Hepatocyte (in vitro differentiated cells): ENCODE measurements around the gene ZFP92.

Source experiments
- EZH2 ChIP-seq: fragments of 200-600 bp; sonication (generic); IDR thresholded peaks from 2 replicates; pipeline ENCODE4 v1.6.1; 2016; ENCODE audit warnings: antibody characterized with exemption, mild to moderate bottlenecking, borderline replicate concordance
- TF ChIP-seq, protein P1 (sequence below): fragments of 200-600 bp; sonication (generic); IDR thresholded peaks from 2 replicates; pipeline ENCODE4 v1.5.1; 2016; ENCODE audit warnings: antibody characterized with exemption, mild to moderate bottlenecking; ENCODE audit not compliant: poor library complexity

GRCh38 chrX:153445856-153446635 is 34.8 kb downstream of the ZFP92 start, which contains the start of gene TREX2:
- TF ChIP-seq, protein P1, sequence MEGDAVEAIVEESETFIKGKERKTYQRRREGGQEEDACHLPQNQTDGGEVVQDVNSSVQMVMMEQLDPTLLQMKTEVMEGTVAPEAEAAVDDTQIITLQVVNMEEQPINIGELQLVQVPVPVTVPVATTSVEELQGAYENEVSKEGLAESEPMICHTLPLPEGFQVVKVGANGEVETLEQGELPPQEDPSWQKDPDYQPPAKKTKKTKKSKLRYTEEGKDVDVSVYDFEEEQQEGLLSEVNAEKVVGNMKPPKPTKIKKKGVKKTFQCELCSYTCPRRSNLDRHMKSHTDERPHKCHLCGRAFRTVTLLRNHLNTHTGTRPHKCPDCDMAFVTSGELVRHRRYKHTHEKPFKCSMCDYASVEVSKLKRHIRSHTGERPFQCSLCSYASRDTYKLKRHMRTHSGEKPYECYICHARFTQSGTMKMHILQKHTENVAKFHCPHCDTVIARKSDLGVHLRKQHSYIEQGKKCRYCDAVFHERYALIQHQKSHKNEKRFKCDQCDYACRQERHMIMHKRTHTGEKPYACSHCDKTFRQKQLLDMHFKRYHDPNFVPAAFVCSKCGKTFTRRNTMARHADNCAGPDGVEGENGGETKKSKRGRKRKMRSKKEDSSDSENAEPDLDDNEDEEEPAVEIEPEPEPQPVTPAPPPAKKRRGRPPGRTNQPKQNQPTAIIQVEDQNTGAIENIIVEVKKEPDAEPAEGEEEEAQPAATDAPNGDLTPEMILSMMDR, result no peak
- TF ChIP-seq EZH2, result no peak
